KOPT-K1 (cell line): ENCODE measurements around the gene FGD6.
A peak's percentile ranks its signal among the peaks of the same experiment; 100 is the strongest.

Experiments used
- H3K27ac ChIP-seq: fragments of 200-600 bp; sonication (generic); 2 replicates; pipeline ENCODE4 v1.5.1; 2016; ENCODE audit warnings: antibody characterized with exemption, mild to moderate bottlenecking, low read depth, low read length; ENCODE audit not compliant: poor library complexity, severe bottlenecking
- H3K36me3 ChIP-seq: fragments of 200-600 bp; sonication (generic); 2 replicates; pipeline ENCODE4 v1.5.1; 2017; ENCODE audit warnings: antibody characterized with exemption, mild to moderate bottlenecking, low read length, moderate library complexity; ENCODE audit not compliant: insufficient read depth
- H3K9me3 ChIP-seq: fragments of 200-600 bp; sonication (generic); 2 replicates; pipeline ENCODE4 v1.5.1; 2017; ENCODE audit warnings: antibody characterized with exemption, low read length, mild to moderate bottlenecking; ENCODE audit not compliant: insufficient read depth, poor library complexity, severe bottlenecking

Gene FGD6

GRCh38 chr12:95224202-95225170 lies 7.2 kb upstream of the FGD6 start:
- H3K9me3 ChIP-seq = no peaks in the 10 kb centered on the region
- peaks cover 39% of the 10 kb centered on the region for H3K36me3 ChIP-seq
- no peak overlapping the region for H3K27ac ChIP-seq

GRCh38 chr12:95220726-95221125 lies 3.5 kb upstream of the FGD6 start:
- Histone ChIP-seq H3K27ac (no peak overlapping the region), H3K36me3 (peaks cover 29% of the 10 kb centered on the region), H3K9me3 (no peaks in the 10 kb centered on the region)

GRCh38 chr12:95220190-95220589 lies 2.9 kb upstream of the FGD6 start:
- Histone ChIP-seq H3K9me3 (no peaks in the 10 kb centered on the region), H3K36me3 (peaks cover 23% of the 10 kb centered on the region), H3K27ac (no peak overlapping the region)

- H3K27ac ChIP-seq = peak overlapping the region; percentile 70
- H3K36me3 ChIP-seq = 0 out of 2 replicates have a peak, but pooled peaks cover 8% of the 10 kb centered on the region
- no peaks in the 10 kb centered on the region for H3K9me3 ChIP-seq
These were observed 1.2 kb upstream of the FGD6 start for GRCh38 chr12:95218150-95219133.

- peak overlapping the region; percentile 73 for H3K27ac ChIP-seq
- H3K9me3 ChIP-seq = no peaks in the 10 kb centered on the region
- 0 out of 2 replicates have a peak, but pooled peaks cover 8% of the 10 kb centered on the region for H3K36me3 ChIP-seq
These were observed 423 bp downstream of the FGD6 start for GRCh38 chr12:95216711-95217376.

- Histone ChIP-seq H3K36me3 (0 out of 2 replicates have a peak, but pooled peaks cover 8% of the 10 kb centered on the region), H3K27ac (no peak overlapping the region)
These were observed 1.3 kb downstream of the FGD6 start for GRCh38 chr12:95215949-95216348.

GRCh38 chr12:95214466-95214865 lies 2.8 kb downstream of the FGD6 start:
- H3K36me3 ChIP-seq = no peaks in the 10 kb centered on the region
- no peak overlapping the region for H3K27ac ChIP-seq
- H3K9me3 ChIP-seq = no peaks in the 10 kb centered on the region

More at GRCh38 chr12:95215949-95216348, 1.3 kb downstream of the FGD6 start:
- H3K9me3 ChIP-seq = no peaks in the 10 kb centered on the region

- Histone ChIP-seq H3K27ac (no peak overlapping the region), H3K9me3 (no peaks in the 10 kb centered on the region), H3K36me3 (no peaks in the 10 kb centered on the region)
These were observed 3.3 kb downstream of the FGD6 start for GRCh38 chr12:95213928-95214327.

- no peaks in the 10 kb centered on the region for H3K36me3 ChIP-seq
- H3K9me3 ChIP-seq = no peaks in the 10 kb centered on the region
- H3K27ac ChIP-seq = no peak overlapping the region
These were observed 4.1 kb downstream of the FGD6 start for GRCh38 chr12:95213119-95213518.

GRCh38 chr12:95212586-95212985 lies 4.7 kb downstream of the FGD6 start:
- Histone ChIP-seq H3K36me3 (no peaks in the 10 kb centered on the region), H3K27ac (no peak overlapping the region), H3K9me3 (no peaks in the 10 kb centered on the region)

GRCh38 chr12:95208678-95209077 lies 8.6 kb downstream of the FGD6 start:
- Histone ChIP-seq H3K36me3 (no peaks in the 10 kb centered on the region), H3K27ac (no peak overlapping the region), H3K9me3 (no peaks in the 10 kb centered on the region)

GRCh38 chr12:95207407-95207806 lies 9.9 kb downstream of the FGD6 start:
- H3K9me3 ChIP-seq = no peaks in the 10 kb centered on the region
- no peak overlapping the region for H3K27ac ChIP-seq
- no peaks in the 10 kb centered on the region for H3K36me3 ChIP-seq

GRCh38 chr12:95206916-95207315 lies 10.4 kb downstream of the FGD6 start:
- no peak overlapping the region for H3K27ac ChIP-seq
- H3K36me3 ChIP-seq = no peaks in the 10 kb centered on the region
- H3K9me3 ChIP-seq = no peaks in the 10 kb centered on the region

- Histone ChIP-seq H3K36me3 (no peaks in the 10 kb centered on the region), H3K9me3 (no peaks in the 10 kb centered on the region), H3K27ac (no peak overlapping the region)
These were observed 11.6 kb downstream of the FGD6 start for GRCh38 chr12:95205685-95206084.
